ENCODE measurements around the gene ADTRP.

Gene ADTRP

GRCh38 chr6:11754625-11755271 lies 23.9 kb downstream of the ADTRP start:
- no peak for FAIRE-seq

- no peak for FAIRE-seq
Observed at GRCh38 chr6:11753798-11754197, 24.8 kb downstream of the ADTRP start.

GRCh38 chr6:11752360-11752759 lies 26.2 kb downstream of the ADTRP start:
- no peak for FAIRE-seq

- no peak for FAIRE-seq
Observed at GRCh38 chr6:11750682-11751081, 27.9 kb downstream of the ADTRP start.

GRCh38 chr6:11748591-11749210 lies 29.9 kb downstream of the ADTRP start:
- no peak for FAIRE-seq

GRCh38 chr6:11747021-11747420 lies 31.6 kb downstream of the ADTRP start:
- FAIRE-seq, result no peak

GRCh38 chr6:11744753-11745152 lies 33.9 kb downstream of the ADTRP start:
- FAIRE-seq, result no peak

GRCh38 chr6:11744101-11744500 lies 34.5 kb downstream of the ADTRP start:
- no peak for FAIRE-seq

GRCh38 chr6:11740875-11741274 lies 37.7 kb downstream of the ADTRP start:
- no peak for FAIRE-seq

- no peak for FAIRE-seq
Observed at GRCh38 chr6:11738661-11739375, 39.8 kb downstream of the ADTRP start.

- no peak for FAIRE-seq
Observed at GRCh38 chr6:11738234-11738633, 40.4 kb downstream of the ADTRP start.

GRCh38 chr6:11736601-11737000 lies 42.0 kb downstream of the ADTRP start:
- FAIRE-seq, result no peak

GRCh38 chr6:11734861-11735613 lies 43.6 kb downstream of the ADTRP start:
- FAIRE-seq, result no peak

GRCh38 chr6:11732036-11732631 lies 46.5 kb downstream of the ADTRP start:
- FAIRE-seq, result no peak

GRCh38 chr6:11731423-11731822 lies 47.2 kb downstream of the ADTRP start:
- FAIRE-seq, result no peak

GRCh38 chr6:11730641-11731040 lies 48.0 kb downstream of the ADTRP start:
- no peak for FAIRE-seq

GRCh38 chr6:11729076-11729475 lies 49.5 kb downstream of the ADTRP start:
- no peak for FAIRE-seq

- FAIRE-seq, result no peak
Observed at GRCh38 chr6:11727998-11728961, 50.3 kb downstream of the ADTRP start.

GRCh38 chr6:11727346-11727997 lies 51.1 kb downstream of the ADTRP start:
- FAIRE-seq, result no peak

GRCh38 chr6:11724286-11724685 lies 54.3 kb downstream of the ADTRP start:
- FAIRE-seq, result no peak
